Measurements from ENCODE around the gene HSF5.
A peak's percentile ranks its signal among the peaks of the same experiment; 100 is the strongest.

HSF5 gene

GRCh38 chr17:58455491-58455890, 32.7 kb downstream of the HSF5 start:
- DNase-seq (ENCODE audit: low read depth in 1 of 2, low spot score in 1 of 2) = no peak
- Histone ChIP-seq H3K27me3 (ENCODE audit: insufficient read depth, poor library complexity, severe bottlenecking) (no peaks in the 10 kb centered on the region), H3K4me3 (replicated peaks; ENCODE audit: insufficient read depth, low read length) (no peak overlapping the region), H3K27ac (replicated peaks) (no peak overlapping the region)
- no peak for TF ChIP-seq SPI1 (IDR thresholded peaks at IDR 0.05; ENCODE audit: borderline replicate concordance, low read depth)
- TF ChIP-seq POLR2AphosphoS5 (IDR thresholded peaks at IDR 0.05; ENCODE audit: low read depth) = no peak
- no peak for TF ChIP-seq GABPA (IDR thresholded peaks at IDR 0.05; ENCODE audit: low read depth)
- TF ChIP-seq, protein P1, sequence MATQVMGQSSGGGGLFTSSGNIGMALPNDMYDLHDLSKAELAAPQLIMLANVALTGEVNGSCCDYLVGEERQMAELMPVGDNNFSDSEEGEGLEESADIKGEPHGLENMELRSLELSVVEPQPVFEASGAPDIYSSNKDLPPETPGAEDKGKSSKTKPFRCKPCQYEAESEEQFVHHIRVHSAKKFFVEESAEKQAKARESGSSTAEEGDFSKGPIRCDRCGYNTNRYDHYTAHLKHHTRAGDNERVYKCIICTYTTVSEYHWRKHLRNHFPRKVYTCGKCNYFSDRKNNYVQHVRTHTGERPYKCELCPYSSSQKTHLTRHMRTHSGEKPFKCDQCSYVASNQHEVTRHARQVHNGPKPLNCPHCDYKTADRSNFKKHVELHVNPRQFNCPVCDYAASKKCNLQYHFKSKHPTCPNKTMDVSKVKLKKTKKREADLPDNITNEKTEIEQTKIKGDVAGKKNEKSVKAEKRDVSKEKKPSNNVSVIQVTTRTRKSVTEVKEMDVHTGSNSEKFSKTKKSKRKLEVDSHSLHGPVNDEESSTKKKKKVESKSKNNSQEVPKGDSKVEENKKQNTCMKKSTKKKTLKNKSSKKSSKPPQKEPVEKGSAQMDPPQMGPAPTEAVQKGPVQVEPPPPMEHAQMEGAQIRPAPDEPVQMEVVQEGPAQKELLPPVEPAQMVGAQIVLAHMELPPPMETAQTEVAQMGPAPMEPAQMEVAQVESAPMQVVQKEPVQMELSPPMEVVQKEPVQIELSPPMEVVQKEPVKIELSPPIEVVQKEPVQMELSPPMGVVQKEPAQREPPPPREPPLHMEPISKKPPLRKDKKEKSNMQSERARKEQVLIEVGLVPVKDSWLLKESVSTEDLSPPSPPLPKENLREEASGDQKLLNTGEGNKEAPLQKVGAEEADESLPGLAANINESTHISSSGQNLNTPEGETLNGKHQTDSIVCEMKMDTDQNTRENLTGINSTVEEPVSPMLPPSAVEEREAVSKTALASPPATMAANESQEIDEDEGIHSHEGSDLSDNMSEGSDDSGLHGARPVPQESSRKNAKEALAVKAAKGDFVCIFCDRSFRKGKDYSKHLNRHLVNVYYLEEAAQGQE (IDR thresholded peaks at IDR 0.05; ENCODE audit: insufficient replicate concordance, low read depth) = no peak
- TF ChIP-seq, protein P2, sequence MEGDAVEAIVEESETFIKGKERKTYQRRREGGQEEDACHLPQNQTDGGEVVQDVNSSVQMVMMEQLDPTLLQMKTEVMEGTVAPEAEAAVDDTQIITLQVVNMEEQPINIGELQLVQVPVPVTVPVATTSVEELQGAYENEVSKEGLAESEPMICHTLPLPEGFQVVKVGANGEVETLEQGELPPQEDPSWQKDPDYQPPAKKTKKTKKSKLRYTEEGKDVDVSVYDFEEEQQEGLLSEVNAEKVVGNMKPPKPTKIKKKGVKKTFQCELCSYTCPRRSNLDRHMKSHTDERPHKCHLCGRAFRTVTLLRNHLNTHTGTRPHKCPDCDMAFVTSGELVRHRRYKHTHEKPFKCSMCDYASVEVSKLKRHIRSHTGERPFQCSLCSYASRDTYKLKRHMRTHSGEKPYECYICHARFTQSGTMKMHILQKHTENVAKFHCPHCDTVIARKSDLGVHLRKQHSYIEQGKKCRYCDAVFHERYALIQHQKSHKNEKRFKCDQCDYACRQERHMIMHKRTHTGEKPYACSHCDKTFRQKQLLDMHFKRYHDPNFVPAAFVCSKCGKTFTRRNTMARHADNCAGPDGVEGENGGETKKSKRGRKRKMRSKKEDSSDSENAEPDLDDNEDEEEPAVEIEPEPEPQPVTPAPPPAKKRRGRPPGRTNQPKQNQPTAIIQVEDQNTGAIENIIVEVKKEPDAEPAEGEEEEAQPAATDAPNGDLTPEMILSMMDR (IDR thresholded peaks at IDR 0.05; ENCODE audit: insufficient read depth, low read length) = no peak

DNA sequence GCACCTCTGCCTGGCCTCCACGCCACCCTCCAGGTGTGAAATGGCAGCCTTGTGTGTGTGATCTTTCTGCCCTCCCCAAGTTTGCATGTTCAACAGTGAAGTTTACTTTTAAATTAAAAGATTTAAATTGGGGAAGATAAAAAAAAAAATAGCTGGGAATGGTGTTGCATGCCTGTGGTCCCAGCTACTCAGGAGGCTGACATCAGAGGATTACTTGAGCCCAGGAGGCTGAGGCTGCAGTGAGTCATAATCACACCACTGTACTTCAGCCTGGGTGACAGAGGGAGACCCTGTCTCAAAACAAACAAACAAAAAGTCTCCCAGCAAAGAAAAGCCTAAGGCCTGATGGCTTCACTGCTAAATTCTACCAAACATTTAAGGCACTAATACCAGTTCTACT, 35.5 kb downstream of the HSF5 start:
- Histone ChIP-seq H3K27ac (replicated peaks) (no peak overlapping the region), H3K27me3 (ENCODE audit: insufficient read depth, poor library complexity, severe bottlenecking) (no peaks in the 10 kb centered on the region), H3K4me3 (replicated peaks; ENCODE audit: insufficient read depth, low read length) (no peak overlapping the region)
- no peak for DNase-seq (ENCODE audit: low read depth in 1 of 2, low spot score in 1 of 2)
- no peak for TF ChIP-seq POLR2AphosphoS5 (IDR thresholded peaks at IDR 0.05; ENCODE audit: low read depth)
- TF ChIP-seq, protein P1 (IDR thresholded peaks at IDR 0.05; ENCODE audit: insufficient replicate concordance, low read depth) = no peak
- TF ChIP-seq SPI1 (IDR thresholded peaks at IDR 0.05; ENCODE audit: borderline replicate concordance, low read depth) = no peak
- TF ChIP-seq GABPA (IDR thresholded peaks at IDR 0.05; ENCODE audit: low read depth) = no peak
- TF ChIP-seq, protein P2 (IDR thresholded peaks at IDR 0.05; ENCODE audit: insufficient read depth, low read length) = no peak

DNA sequence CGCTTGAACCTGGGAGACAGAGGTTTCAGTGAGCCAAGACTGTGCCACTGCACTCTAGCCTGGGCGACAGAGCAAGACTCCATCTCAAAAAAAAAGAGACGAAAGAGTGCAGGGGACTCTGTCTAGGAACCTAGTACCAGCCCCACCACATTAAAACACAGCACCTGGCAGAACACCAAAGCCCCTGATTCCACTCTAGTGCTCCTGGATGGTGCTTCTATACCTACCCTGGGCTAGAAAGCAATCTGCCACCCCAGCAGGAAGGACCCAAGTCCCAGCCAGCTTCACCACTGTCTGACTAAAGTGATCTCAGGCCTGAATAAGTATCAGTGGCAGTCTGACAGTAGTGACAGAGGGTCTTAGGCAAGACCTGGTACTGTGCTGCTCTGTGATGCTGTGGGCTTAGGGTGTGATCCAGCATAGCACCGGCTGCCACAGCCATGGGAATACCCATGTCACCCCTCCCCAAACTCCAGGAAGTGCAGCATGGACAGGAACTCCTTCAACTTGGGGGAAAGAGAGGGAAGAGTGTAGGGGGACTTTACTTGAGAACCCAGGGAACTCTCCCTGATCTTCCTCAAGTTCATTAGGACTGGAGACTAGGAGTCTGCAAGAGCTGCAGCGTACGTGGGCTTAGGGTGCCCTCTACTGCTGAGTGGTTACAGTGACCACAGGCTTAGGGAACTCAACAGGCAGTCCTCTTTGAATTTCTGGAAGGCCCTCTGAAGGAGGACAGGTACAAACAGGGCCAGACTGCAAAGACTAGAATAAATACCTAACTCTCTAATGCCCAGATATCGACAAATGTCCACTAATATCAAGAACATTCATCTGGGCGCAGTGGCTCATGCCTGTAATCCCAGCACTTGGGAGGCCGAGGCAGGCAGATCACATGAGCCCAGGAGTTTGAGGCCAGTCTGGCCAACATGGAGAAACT, 40.9 kb downstream of the HSF5 start:
- Histone ChIP-seq H3K27me3 (ENCODE audit: insufficient read depth, poor library complexity, severe bottlenecking) (no peaks in the 10 kb centered on the region), H3K27ac (replicated peaks) (no peak overlapping the region), H3K4me3 (replicated peaks; ENCODE audit: insufficient read depth, low read length) (no peak overlapping the region)
- DNase-seq (ENCODE audit: low read depth in 1 of 2, low spot score in 1 of 2) = peak; percentile 68 to 86
- TF ChIP-seq SPI1 (IDR thresholded peaks at IDR 0.05; ENCODE audit: borderline replicate concordance, low read depth) (peak; percentile 7; the same call in 1 of the 2 replicates), POLR2AphosphoS5 (IDR thresholded peaks at IDR 0.05; ENCODE audit: low read depth) (no peak), GABPA (IDR thresholded peaks at IDR 0.05; ENCODE audit: low read depth) (no peak)
- TF ChIP-seq, protein P1 (IDR thresholded peaks at IDR 0.05; ENCODE audit: insufficient replicate concordance, low read depth) = no peak
- TF ChIP-seq, protein P2 (IDR thresholded peaks at IDR 0.05; ENCODE audit: insufficient read depth, low read length) = peak; percentile 82

Data from HL-60 (cell line).